ENCODE data around the gene CDH4.

The CDH4 gene

DNA sequence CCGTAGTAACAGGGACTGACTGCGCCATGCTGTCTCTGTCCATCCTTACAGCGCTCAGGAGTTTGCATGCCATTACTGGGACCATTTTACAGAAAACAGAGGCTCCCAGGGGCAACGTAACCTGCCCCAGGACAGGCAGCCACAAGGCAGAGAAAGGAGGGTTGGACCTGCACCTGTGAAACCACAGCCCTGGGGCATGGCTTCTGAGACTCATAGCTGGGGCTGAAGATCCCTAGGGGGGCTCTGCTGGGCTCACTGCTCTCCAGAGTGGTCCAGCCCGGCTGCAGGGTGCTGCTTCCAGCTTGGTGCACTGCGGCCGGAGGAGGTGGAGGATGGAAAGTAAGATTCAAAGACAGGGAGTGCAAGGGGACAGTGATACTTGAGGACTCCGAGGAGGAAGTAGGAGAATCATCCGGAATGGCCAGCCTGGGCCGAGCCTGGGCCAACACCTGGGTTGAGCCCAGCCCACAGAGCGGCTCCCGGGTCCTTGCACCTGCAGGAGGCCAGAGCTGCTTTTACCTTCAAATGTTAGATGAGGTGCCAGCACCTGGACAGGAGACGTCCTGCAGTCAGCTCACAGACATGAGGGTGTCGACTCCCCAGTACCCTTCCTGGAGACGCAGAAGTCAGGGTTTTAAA is 183.2 kb downstream of the CDH4 start:
- H3K9ac ChIP-seq (ENCODE audit: low read depth, low read length) = no peak overlapping the region
- DNase-seq = no peak
- H4K20me1 ChIP-seq (ENCODE audit: insufficient read depth, low read length) = peaks cover 7% of the 10 kb centered on the region; the same call in 1 of the 2 replicates
- H2AFZ ChIP-seq (ENCODE audit: low read depth, low read length) = no peak overlapping the region
- no peaks in the 10 kb centered on the region for H3K36me3 ChIP-seq (ENCODE audit: insufficient read depth, low read length)
- no peak overlapping the region for H3K4me3 ChIP-seq (ENCODE audit: low read depth in 1 of 2, low read length in 2 of 2)
- H3K4me1 ChIP-seq (ENCODE audit: insufficient read depth, low read length) = no peaks in the 10 kb centered on the region
- no peak for TF ChIP-seq EZH2 (IDR thresholded peaks at IDR 0.05; ENCODE audit: borderline replicate concordance, low read depth, low read length, severe bottlenecking)
- TF ChIP-seq, protein P1, sequence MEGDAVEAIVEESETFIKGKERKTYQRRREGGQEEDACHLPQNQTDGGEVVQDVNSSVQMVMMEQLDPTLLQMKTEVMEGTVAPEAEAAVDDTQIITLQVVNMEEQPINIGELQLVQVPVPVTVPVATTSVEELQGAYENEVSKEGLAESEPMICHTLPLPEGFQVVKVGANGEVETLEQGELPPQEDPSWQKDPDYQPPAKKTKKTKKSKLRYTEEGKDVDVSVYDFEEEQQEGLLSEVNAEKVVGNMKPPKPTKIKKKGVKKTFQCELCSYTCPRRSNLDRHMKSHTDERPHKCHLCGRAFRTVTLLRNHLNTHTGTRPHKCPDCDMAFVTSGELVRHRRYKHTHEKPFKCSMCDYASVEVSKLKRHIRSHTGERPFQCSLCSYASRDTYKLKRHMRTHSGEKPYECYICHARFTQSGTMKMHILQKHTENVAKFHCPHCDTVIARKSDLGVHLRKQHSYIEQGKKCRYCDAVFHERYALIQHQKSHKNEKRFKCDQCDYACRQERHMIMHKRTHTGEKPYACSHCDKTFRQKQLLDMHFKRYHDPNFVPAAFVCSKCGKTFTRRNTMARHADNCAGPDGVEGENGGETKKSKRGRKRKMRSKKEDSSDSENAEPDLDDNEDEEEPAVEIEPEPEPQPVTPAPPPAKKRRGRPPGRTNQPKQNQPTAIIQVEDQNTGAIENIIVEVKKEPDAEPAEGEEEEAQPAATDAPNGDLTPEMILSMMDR (IDR thresholded peaks at IDR 0.05; ENCODE audit: borderline replicate concordance, extremely low read depth, low read length, poor library complexity, severe bottlenecking) = no peak
- no peaks in the 10 kb centered on the region for H3K79me2 ChIP-seq (ENCODE audit: insufficient read depth, low read length)
- H3K27ac ChIP-seq (ENCODE audit: low read length) = no peak overlapping the region
- no peaks in the 10 kb centered on the region for H3K27me3 ChIP-seq (ENCODE audit: insufficient read depth, low read length, poor library complexity)
- ATAC-seq (ENCODE audit: insufficient read depth, low read depth) = no peak
- H3K9me3 ChIP-seq (ENCODE audit: insufficient read depth, low read length, severe bottlenecking) = no peaks in the 10 kb centered on the region
- H3K4me2 ChIP-seq (ENCODE audit: insufficient read depth, low read length) = no peak overlapping the region

DNA sequence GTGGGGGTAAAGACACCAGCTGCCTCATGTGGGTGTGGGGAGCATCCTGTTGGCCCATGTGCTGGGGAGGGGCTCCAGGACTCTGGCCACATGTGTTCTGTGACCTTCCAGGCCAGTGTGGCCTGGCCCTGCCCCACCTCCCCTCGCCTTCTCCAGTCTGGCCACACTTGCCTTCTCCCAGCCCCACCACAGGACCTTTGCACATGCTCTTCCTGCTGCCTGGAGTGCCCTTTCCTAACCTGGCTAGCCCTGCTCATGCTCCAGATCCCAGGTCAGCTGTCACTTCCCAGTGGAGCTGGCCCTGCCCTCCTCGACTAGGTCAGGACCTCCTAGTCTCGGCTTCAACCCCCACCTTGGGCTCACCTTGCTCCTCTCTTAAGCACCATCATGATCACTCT is 183.8 kb downstream of the CDH4 start:
- no peak for ATAC-seq (ENCODE audit: insufficient read depth, low read depth)
- H3K4me3 ChIP-seq (ENCODE audit: low read depth in 1 of 2, low read length in 2 of 2) = no peak overlapping the region
- no peak for DNase-seq
- TF ChIP-seq EZH2 (IDR thresholded peaks at IDR 0.05; ENCODE audit: borderline replicate concordance, low read depth, low read length, severe bottlenecking) = no peak
- TF ChIP-seq, protein P1 (IDR thresholded peaks at IDR 0.05; ENCODE audit: borderline replicate concordance, extremely low read depth, low read length, poor library complexity, severe bottlenecking) = no peak
- no peak overlapping the region for H3K27ac ChIP-seq (ENCODE audit: low read length)
- H2AFZ ChIP-seq (ENCODE audit: low read depth, low read length) = no peak overlapping the region
- no peaks in the 10 kb centered on the region for H3K79me2 ChIP-seq (ENCODE audit: insufficient read depth, low read length)
- no peaks in the 10 kb centered on the region for H3K36me3 ChIP-seq (ENCODE audit: insufficient read depth, low read length)
- H3K27me3 ChIP-seq (ENCODE audit: insufficient read depth, low read length, poor library complexity) = no peaks in the 10 kb centered on the region
- H3K9ac ChIP-seq (ENCODE audit: low read depth, low read length) = no peak overlapping the region
- no peaks in the 10 kb centered on the region for H3K4me1 ChIP-seq (ENCODE audit: insufficient read depth, low read length)
- H4K20me1 ChIP-seq (ENCODE audit: insufficient read depth, low read length) = peaks cover 7% of the 10 kb centered on the region; the same call in 1 of the 2 replicates
- no peak overlapping the region for H3K4me2 ChIP-seq (ENCODE audit: insufficient read depth, low read length)
- no peaks in the 10 kb centered on the region for H3K9me3 ChIP-seq (ENCODE audit: insufficient read depth, low read length, severe bottlenecking)

DNA sequence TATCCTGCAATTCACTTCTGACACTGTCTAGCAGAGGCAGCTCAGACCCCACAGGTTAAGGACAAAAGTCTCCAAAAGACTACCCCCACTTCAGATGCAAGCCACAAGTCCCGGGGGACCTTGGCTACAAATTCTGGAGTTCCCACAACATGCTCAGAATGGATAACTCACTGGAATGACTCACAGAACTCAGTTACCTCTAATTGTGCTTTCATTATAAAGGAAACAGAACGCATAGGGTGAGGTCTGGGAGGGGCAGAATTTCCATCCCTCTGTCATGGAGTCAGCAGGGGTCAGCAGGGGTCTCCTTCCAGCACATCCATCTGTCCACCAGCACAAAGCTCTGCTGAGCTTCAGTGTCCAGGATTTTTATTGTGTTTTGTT is 184.2 kb downstream of the CDH4 start:
- Histone ChIP-seq H3K4me2 (ENCODE audit: insufficient read depth, low read length) (no peak overlapping the region), H3K79me2 (ENCODE audit: insufficient read depth, low read length) (no peaks in the 10 kb centered on the region), H2AFZ (ENCODE audit: low read depth, low read length) (no peak overlapping the region), H4K20me1 (ENCODE audit: insufficient read depth, low read length) (peaks cover 7% of the 10 kb centered on the region; the same call in 1 of the 2 replicates), H3K36me3 (ENCODE audit: insufficient read depth, low read length) (no peaks in the 10 kb centered on the region), H3K9ac (ENCODE audit: low read depth, low read length) (no peak overlapping the region), H3K4me3 (ENCODE audit: low read depth in 1 of 2, low read length in 2 of 2) (no peak overlapping the region), H3K27me3 (ENCODE audit: insufficient read depth, low read length, poor library complexity) (no peaks in the 10 kb centered on the region), H3K9me3 (ENCODE audit: insufficient read depth, low read length, severe bottlenecking) (no peaks in the 10 kb centered on the region), H3K4me1 (ENCODE audit: insufficient read depth, low read length) (no peaks in the 10 kb centered on the region), H3K27ac (ENCODE audit: low read length) (no peak overlapping the region)
- no peak for ATAC-seq (ENCODE audit: insufficient read depth, low read depth)
- TF ChIP-seq, protein P1 (IDR thresholded peaks at IDR 0.05; ENCODE audit: borderline replicate concordance, extremely low read depth, low read length, poor library complexity, severe bottlenecking) = no peak
- no peak for TF ChIP-seq EZH2 (IDR thresholded peaks at IDR 0.05; ENCODE audit: borderline replicate concordance, low read depth, low read length, severe bottlenecking)
- no peak for DNase-seq
